Thoracic aorta endothelial cell (primary cell): ENCODE results near the gene EDA. TPM values are rescaled to one million over a fixed set of nuclear protein-coding genes. Genes with fewer than 3 reads are reported as not detected.

Source experiments
- small RNA-seq: library from RNA; depleted of rRNA; stranded (forward); fragments of <200 nt; gene quantifications from one replicate; pipeline ENCODE3, GENCODE V24; 2012
- total RNA-seq: library from RNA; depleted of rRNA; stranded (reverse); fragments of >200 nt; gene quantifications from 2 replicates; pipeline ENCODE4 v1.2.3, GENCODE V29; 2012

The EDA gene
- 2.5 and 2.8 TPM in 2 replicates for total RNA-seq

GRCh38 chrX:69615779-69616456 lies at the start of gene EDA:
Gene EDA, plus strand, starts transcription at chrX:69616113.

GRCh38 chrX:70049925-70050324 lies 434.0 kb downstream of the EDA start, which contains the start of gene AWAT2:
Gene AWAT2, minus strand, starts transcription at chrX:70049938. Its CDS starts 6 bp downstream, at chrX:70049932.

DNA sequence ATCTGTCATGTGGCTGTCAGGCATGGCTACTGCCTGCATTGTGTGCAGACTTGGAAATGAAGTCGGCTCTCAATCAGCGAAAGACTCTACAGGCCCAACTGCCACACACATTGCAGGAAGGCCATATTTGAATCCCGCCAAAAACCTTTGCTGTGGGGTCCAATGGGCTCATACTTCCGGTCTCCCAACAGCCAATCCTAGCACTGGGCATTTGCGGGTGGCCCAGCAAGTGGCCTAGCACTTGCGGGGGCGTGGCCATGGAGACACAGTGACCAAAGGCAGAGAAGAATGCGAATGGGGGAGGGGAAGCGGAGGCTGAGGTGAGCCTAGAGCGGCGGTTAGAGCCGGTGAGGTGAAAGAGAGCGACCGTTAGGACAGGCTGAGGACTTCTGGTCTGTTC lies 446.2 kb downstream of the EDA start, which contains the start of gene OTUD6A:
TSS of gene OTUD6A (plus strand) at position 382 of the 400 bp plus-strand sequence. CDS start 68 bp downstream, outside the sequence.

Small RNA genes lying within 50 kb of the gene (small RNA-seq; reads per million reads assigned to genes)
- gene MIR676: 0.28 reads per million
- not detected for gene RF00012

Other genes with a start within 250 kb of the EDA start
- gene NALF2, start 111.8 kb upstream of the EDA start, total RNA-seq: not detected in 2 replicates